HG03196 (cell line): ENCODE measurements around the gene COX4I1.

Experiments used
- ATAC-seq: cut with Tn5 transposase; IDR thresholded peaks from one replicate; pipeline ENCODE4 v1.9.1; 2021; ENCODE audit not compliant: unreplicated experiment

Gene COX4I1

DNA sequence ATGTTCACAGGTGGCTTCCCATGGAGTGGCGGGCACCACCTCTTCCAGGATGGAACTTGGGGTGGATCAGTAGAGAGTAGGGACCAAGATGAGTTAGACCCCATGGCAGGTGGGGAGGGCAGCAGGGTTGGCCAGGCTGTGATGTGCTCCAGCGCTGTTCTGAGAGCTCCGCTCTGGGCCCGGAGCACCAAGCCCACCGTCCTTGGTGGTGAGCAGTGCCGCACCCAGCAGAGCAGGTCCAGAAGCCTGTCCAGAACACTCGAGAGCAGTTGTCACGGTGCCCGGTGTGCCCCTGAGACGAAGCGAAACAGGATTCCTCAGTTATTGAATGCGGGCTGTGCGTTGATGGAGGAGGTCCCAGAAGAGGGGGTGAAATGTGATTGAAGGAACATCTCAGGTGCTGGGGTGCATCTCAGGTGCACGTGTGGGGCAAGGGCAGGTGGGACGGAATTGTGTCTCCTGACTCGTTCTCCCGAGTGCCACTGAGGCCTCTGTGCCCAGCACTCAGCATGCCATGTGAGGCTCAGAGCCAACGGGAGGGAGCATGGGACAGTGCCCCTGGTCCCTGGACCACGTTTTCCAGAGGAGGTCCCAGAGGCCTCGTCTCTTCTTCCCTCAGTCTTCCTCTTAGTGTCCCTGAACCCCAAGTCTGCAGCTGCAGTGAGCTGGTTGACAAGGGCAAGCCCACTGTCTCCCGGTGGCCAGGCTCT is 39.5 kb downstream of the COX4I1 start:
- no peak for ATAC-seq

DNA sequence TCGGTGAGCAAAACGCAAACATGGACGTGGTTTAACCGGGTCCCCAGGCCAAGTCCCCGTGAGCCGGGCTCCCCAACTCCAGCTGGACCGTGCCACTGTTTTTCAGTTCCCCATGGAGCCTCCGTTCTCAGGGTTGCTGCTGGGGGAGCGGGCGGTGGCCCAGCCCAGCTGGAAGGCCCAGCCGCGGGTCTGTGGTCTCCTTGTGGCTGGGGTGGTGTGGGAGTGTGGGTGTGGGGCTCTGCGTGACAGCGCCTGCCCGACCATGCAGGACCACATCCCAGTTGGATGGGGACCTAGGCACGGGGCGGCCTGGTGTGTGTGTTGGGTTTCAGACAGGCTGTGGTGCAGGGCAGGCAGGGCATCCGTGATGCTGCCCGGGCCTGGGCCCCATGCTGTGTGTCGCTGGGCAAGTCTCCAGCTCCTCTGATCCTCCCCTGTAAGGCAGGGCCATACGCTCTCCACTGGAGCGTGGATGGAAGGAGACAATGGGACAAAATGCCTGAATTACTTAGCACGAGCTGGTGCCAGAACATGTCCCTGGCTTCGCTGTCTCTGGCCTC is 40.3 kb downstream of the COX4I1 start:
- ATAC-seq = no peak

DNA sequence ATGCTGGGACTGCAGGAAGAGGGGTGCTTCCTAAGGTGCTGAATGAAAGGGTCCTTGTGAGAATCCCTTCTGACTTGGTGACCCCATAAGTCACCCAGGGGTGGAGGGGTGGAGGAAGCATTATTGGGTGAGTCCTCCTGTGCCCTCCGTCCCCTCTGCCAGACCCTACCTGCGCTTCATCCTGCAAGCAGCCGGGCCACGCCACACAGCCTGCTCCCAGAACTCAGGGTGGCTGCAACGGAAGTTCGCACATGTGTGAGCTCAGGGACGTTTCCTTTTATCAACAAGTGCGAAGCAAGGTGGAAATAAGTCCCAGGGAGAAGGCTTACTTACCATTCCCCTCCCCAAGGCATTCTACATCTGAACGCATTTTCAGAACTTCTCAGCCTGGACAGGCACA is 40.9 kb downstream of the COX4I1 start:
- ATAC-seq = no peak

DNA sequence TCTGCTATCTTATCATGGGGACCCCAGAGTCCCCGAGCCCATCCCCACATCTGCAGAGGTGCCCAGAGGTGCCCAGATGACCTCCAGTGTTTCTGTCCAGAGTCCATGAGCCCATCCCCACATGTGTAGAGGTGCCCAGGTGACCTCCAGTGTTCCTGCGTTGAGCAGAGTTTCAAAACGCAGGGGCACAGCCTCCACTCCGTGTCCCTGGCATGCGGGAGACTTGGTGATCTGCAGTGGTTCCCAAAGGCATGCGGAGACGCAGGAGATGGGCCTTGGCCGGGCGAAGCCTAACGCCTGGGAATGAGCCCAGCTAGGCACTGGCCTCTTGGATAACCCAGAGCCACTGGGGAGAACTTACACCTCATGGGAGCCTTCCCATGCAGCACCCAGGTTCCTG is 41.3 kb downstream of the COX4I1 start:
- no peak for ATAC-seq

DNA sequence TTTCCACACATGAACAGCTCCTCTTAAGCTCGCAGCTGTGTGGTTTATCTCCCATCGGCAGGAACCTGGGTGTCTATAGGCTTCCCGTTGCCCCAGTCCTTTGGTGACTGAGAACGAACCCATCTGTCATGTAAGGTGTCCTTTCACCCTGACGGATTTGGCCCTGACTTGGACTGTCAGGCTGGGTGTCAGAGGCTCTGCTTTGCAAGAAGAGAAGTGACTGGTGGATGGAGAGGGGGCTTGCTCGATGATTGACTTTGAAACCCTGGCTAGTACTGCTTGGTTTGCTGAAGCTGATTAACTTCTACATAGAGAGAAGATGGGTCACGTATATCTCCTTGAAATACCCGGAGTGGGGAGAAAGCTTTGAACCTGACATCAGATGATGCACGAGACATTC is 42.9 kb downstream of the COX4I1 start:
- ATAC-seq = no peak

DNA sequence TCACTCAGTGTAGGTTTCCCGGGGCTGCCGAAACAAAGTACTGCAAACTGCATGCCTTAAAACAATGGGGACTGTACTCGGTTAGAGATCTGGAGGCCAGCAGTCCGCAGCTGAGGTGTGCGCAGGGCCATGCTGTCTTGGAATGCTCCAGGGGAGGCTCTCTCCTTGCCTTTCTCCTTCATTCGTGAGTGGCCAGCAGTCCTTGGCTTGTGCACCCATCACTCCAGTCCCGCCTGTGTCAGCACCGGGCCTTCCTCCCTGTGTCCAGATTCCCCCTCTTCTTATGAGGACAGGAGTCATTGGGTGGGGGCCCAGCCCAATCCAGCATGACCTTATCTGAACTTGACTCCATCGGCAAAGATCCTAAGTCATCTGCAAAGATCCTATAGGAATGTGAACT is 43.4 kb downstream of the COX4I1 start:
- ATAC-seq = no peak

DNA sequence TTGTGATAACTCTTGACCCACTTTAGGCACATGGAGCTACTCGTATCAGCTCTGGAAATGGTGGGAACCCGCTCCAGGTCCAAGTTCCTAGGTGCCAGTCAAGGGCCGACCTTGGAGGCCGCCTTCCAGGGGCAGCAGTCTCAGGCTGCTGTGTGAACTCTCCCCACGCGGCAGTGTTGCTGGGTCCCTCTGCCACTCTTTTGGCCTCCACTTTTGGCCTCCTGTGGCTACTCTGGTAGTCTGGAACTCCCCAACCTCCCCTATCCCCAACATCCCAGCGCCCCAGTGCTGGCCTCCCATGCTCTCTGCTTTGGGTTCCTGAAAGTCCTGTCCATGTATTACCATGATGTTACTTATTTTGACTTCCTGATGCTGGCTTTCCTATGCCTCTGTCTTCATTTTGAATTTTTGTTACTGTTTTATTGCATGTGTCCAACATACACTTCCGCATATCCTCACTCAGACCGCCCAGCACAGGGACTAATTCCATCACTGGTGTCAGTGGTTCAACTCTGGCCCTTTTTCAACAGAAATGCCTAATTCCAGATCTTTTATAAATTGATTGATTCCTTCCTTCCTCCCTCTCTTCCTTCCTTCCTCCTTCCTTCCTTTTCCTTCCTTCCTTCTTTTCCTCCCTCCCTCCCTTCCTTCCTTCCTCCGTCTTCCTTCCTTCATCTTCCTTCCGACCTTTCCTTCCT is 44.1 kb downstream of the COX4I1 start:
- no peak for ATAC-seq

DNA sequence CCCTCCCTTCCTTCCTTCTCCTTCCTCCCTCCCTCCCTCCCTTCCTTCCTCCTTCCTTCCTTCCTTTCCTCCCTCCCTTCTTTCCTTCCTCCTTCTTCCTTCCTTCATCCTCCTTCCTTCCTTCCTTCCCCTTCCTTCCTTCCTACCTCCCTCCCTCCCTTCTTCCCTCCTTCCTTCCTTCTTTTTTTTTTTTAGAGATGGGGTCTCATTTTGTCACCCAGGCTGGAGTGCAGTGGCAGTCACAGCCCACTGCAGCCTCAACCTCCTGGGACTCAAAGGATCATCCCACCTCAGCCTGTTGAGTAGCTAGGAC is 44.6 kb downstream of the COX4I1 start:
- ATAC-seq = no peak

DNA sequence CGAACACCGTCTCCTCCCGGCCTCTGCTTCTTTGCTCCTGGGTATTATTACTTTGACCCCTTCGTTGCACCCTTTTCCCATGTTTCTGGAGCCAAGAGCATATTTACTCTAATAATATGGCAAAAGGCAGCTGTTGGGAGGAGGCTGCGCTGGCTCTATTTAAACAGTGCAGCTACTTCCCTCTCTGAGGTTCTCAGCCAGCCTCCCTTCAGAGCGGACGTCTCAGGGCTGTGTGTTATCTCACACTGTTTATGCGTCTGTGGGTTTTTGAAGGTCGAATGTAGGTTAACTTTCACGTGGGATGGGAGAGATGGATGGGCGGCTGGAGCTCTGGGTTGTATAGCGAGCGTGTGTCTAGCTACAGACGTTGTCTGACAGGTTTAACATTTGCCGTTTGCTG is 45.3 kb downstream of the COX4I1 start:
- ATAC-seq = no peak

DNA sequence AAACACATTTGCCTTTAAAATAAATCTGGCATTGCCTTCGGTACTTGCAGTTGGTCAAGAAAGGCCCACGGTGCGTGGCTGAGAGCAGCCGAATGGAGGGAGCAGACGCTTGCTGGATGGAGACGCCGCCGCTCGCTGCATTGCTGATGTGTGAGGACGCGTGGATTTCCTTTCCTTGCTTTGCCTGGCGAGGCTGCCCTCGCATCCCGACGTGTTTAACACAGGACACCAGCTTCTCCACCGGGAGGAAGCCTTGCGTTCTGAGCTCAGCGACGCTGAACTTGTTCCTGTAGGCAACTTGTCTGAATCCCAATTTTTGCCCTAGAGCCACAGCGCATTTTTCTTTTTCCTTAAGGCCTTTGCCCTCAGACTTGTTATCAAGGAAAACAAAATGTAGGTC is 45.8 kb downstream of the COX4I1 start:
- no peak for ATAC-seq

DNA sequence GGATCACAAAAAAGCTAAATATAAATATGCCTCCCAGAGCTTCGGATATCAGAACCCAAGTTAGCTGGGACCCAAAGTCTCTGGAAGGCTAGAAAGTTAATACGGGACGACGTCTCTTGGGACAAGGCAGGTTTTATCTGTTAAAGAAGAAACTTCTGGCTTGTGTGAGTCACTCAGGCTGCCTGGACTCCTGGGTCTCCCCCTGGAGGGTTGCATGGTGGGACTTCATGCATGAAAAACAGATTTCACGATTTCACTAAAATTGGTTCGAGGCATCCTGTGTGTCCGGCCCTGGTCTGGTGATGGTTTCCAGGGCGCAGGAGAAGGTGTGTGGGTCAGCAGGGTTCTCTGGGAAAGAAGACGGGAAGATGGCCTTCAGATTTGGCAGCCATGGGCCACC is 47.0 kb downstream of the COX4I1 start:
- no peak for ATAC-seq

DNA sequence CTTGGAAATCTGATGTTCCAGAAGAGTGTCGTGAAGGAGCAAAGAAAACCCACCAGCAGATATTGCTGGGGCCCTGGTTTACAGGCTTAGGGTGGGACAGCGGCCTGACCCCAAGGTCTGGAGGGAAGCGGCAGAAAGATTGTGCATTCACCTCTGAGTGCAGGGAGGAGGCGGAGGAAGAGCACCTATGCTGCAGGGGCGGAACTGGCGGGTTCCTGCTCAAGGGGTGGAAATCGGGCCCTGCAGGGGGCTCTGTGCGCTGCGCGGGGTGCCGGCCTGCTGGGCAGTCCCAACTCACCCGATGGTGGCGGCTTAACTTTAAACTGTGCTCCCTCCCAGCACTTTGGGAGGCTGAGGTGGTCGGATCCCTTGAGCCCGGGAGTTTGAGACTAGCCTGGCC is 47.5 kb downstream of the COX4I1 start:
- no peak for ATAC-seq

DNA sequence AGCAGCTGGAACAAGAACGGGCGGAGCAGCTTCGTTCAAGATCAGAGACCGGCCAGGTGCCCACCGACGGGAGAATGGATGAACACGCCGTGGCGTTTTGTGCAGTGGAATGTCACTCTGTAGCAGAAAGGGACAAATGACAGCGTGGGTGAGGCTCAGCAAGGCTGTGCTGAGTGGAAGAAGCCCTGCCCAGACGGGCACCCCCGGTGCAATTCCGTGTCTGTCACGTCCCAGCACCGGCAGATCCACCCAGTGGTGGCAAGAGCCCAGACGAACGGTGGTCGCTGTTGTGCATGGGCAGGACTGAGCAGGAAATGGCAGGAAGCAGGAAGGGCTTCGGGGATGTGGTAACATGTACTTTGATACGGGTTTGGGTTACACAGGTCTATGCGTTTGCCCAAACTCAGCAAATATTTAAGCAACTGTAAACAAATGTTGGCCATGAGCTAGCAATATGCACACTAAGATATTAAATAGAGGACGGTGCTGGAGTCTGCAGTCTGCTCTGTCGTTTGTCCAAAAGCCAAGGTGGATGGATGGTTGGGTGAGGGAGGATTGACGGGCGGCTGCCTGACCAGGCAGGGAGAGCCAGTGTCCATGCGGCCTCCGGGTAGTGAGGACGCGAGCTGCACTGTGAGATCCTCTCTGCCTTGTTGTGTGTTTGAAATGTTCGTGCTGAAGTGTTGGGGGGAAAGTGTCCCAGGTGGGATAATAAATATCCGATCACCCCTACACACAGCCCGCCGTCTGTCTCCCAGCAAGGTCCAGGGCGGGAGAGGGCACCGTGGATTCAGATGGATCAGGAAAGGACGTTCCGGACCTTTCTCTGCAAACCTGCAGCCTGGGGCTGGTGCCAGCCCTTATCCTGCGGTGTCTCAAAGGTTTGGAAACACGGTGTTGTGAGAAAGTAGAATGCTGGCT is 48.4 kb downstream of the COX4I1 start:
- ATAC-seq = no peak

DNA sequence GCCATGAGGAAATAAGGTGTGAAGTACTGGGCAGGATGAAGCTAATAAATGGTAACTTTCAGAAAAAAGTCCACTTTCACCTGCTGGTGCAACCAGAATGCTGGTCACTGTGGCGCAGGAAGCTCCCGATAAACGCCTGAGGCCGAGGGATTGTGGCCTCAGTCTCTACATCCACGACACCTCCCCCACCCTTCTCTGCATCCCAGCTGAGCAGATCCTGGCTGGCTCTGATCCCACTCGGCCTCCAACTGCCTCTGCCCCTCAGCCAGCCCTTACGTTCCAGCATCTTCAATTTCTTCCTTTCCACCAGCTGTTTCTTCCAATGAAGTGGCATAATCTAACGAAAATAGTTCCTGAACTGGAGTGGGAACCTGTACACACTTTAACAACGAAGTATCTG is 49.5 kb downstream of the COX4I1 start:
- no peak for ATAC-seq

DNA sequence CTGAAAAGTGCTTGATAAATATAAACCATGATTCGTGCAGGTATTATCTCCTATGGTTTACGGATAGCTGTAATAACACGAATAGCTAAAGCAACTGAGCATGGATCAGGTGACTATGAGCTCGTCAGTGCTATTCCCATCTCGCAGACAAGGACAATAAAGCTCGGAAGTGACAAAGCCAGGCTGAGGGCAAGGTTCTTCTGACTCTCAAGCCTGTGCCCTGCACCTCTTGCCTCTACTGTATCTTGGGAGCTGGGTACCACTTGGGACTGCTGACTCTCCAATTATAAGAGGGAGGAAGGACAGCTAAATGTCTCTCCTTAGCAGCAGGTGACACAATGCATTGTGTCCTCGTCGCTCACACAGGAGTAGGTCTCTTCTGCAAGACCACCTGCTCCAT is 49.9 kb downstream of the COX4I1 start:
- no peak for ATAC-seq

DNA sequence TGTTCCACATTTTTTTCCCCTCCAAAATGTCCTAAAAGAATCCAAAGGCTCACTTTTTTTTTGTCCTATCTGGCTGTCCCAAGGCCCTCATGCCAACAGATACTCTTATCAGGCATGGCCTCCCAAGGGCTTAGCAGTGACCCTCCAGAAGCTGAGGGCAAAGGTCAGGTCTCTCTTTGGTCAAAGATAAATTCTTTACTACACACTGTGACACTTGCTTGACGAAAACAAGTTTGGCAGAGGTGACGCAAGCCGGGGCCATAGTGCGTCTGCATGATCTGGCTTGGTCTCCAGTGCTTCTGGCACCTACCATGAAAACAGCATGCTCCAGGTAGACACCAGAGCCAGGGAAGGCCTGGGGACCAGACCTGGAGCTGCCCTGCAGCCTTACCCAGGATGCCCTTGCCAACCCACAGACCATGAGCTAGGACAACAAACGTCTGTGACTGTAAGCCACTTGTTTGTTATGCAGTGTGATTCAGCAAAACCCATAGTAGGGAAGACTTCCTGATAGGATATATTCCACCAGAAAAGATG is 50.9 kb downstream of the COX4I1 start:
- ATAC-seq = no peak

DNA sequence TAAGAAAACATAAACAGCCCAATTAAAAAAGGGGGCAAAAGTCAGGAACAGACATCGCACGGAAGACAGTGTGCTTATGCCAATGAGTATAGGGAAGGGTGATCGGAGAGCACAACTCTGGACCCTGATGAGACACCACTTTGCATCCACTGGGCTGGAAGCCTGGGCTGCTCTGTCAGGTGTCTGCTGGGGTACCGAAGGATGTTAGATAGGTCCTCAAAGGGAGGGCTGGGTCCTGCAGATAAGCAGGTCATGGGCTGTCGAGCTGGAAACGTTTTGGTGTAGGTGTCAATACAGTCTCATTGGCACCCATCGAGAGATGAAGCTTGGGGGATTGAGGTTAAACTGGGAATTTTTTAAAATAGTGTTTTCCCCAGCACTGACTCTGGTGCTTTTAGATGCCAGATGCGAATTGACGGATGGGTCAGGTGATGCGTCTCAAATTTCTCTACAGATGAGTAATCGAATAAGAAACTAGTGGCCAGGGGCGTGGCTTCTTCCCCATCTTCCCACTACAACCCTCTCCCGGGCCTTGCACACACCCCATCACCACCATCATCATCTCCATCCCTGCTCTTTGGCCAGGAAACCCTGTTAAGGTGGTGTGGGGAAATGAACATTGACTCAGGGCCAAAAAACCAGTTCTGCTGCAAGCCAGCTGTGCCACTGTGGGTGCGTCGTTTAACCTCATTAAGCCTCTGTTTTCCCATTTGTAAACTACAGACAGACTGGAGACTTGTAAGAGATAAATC is 51.7 kb downstream of the COX4I1 start:
- no peak for ATAC-seq

DNA sequence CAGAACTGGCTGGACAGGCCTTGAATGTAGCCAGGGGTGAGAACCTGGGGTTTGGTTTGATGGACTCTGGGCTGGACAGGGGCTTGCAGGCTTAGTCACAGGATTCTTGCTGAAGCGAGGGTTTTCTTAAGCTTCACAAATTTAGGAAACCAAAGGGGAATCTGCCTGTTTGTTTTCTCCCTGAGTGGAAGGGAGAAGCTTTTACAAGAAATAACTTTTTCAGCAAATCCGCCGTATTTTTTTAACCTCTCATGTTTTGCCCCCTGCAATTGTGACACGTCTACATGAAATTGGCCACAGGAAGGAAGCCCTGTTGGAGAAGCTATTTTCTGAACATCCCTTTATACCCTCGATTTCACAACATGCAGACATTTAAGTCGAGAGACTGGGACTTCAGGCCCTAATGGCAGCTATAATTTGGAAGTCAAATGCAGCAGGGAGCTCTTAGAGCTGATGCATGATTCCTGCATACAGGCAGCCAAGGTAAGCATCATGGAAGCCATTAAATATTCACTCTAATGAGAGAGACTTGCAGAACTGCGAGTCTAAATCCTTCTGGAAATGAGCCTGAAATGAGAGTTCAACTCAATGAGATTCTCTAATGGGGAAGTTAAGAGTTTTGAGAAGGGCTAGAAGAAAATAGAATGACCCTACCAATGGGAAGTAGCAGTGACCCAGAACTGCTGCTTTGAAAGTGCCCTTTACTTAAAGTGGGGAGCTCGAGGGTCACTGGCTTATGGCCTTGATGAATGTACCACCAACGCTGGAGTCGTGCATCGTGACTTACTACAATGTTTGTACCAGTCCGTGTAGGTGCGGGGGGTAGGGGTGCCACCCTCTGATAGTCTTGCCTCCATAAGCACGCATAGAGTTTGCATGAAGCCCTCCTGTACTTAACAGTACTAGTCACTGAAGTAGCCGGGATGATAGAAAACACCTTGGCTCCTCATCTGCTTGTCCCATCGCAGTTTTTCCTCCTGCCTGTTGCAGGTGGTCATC is 54.4 kb downstream of the COX4I1 start:
- no peak for ATAC-seq

DNA sequence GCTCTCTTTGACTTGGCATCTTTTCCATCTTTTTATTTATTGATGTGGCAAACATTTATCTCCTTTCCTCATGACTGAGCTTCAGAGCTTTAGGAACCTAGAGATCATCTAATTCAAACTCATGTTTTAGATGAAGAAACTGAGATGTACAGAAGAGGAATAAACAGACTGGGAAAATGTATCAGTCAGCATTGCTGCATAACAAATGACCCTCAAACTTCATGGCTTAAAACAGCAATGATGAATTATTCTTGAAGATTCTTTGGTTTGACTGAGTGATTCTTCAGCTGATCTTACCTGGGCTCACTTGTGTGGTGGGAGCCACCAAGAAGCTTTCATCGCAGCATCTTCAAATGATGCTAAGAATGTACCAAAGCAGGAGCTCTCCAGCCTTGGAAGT is 55.4 kb downstream of the COX4I1 start:
- no peak for ATAC-seq

DNA sequence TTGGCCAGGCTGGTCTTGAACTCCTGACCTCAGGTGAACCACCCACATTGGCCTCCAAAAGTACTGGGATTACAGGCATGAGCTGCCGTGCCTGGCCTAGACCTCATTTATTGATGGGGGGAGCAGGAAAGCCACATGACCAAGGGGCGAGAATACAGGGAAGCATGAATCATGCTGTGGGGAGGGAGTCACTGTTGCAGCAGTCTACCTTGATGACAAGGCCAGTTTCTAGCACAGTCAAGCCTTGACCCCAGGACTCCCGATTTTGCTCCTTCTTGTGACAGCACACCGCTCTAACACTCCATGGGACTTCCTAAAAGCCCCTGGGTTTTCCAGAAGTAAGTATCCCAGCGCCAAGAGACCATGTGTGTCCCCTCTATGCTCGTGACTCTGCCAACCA is 56.6 kb downstream of the COX4I1 start:
- no peak for ATAC-seq
